Memory B cell (primary cell): Measurements from ENCODE around the gene MB21D2.
A peak's percentile ranks its signal among the peaks of the same experiment; 100 is the strongest.
"Not testable (repeated sequence)": the region's sequence is repeated elsewhere in the genome, so short reads cannot be mapped to it uniquely, and the experiment has no call there.

Source experiments
- ATAC-seq: fragments of 150-1000 bp; cut with Tn5 transposase; 2 replicates; pipeline ENCODE4 v1.10.0; 2021; ENCODE audit warnings: low read depth, mild to moderate bottlenecking, moderate library complexity
- DNase-seq, 2 donors: peaks; one replicate each; pipeline ENCODE4 v3.0.0; 2022; ENCODE audit warnings: low spot score in 2 of 2
- H3K27ac Mint-ChIP-seq: one replicate; pipeline ENCODE4 v1.8.0; 2022; ENCODE audit warnings: mild to moderate bottlenecking, moderate library complexity, mixed read lengths
- H3K27me3 Mint-ChIP-seq: one replicate; pipeline ENCODE4 v1.8.0; 2022; ENCODE audit warnings: mixed read lengths
- H3K36me3 Mint-ChIP-seq: one replicate; pipeline ENCODE4 v1.8.0; 2022; ENCODE audit warnings: mild to moderate bottlenecking, mixed read lengths
- H3K4me1 Mint-ChIP-seq: one replicate; pipeline ENCODE4 v1.8.0; 2022; ENCODE audit warnings: mixed read lengths
- H3K4me3 Mint-ChIP-seq: one replicate; pipeline ENCODE4 v1.8.0; 2022; ENCODE audit warnings: mild to moderate bottlenecking, moderate library complexity, mixed read lengths
- H3K9me3 Mint-ChIP-seq: one replicate; pipeline ENCODE4 v1.8.0; 2022; ENCODE audit warnings: mixed read lengths

The MB21D2 gene

DNA sequence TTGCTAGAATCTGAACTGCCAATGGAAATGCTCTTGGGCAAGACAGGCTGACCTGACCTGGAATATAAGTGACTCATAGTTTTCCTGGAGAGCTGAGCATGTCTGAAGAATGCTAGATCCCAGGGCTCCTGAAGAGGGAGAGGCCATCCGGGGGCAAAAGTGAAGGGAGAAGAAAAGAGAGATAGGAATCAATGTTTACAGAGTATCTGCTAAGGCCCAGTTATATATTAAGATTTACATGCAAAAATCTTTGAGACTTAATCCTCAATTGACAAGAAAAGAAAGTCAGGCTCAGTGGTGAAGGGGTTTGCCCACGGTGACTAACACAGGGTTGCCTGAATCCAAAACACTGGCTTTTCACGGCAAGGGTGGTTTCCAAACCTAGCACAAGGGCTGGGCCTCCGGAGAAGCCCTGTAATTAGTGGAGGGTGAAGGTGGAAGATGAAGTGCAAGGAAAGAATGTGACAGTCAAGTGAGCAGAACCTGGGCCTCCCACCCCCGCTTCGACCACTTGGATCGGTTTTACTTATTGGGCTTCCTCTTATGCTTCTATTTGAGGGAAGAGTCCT lies 98.6 kb downstream of the MB21D2 start:
- Mint-ChIP-seq H3K27ac (peak overlapping the region; percentile 49), H3K9me3 (no peaks in the 10 kb centered on the region), H3K27me3 (no peaks in the 10 kb centered on the region), H3K36me3 (no peaks in the 10 kb centered on the region), H3K4me1 (peaks cover 5% of the 10 kb centered on the region), H3K4me3 (no peak overlapping the region)
- ATAC-seq (peak; percentile 76), DNase-seq (no peak)

- DNase-seq (no peak), ATAC-seq (no peak)
- Mint-ChIP-seq H3K27me3 (no peaks in the 10 kb centered on the region), H3K27ac (peak overlapping the region; percentile 29), H3K4me1 (peaks cover 5% of the 10 kb centered on the region), H3K9me3 (no peaks in the 10 kb centered on the region), H3K36me3 (no peaks in the 10 kb centered on the region), H3K4me3 (no peak overlapping the region)
Measured at GRCh38 chr3:192818126-192818525, 99.5 kb downstream of the MB21D2 start.

- no peak for DNase-seq
- ATAC-seq: no peak
- Mint-ChIP-seq H3K4me3 (no peak overlapping the region), H3K27ac (no peak overlapping the region), H3K27me3 (no peaks in the 10 kb centered on the region), H3K36me3 (no peaks in the 10 kb centered on the region), H3K9me3 (no peaks in the 10 kb centered on the region), H3K4me1 (peaks cover 5% of the 10 kb centered on the region)
Measured at GRCh38 chr3:192817506-192817905, 100.2 kb downstream of the MB21D2 start.

DNA sequence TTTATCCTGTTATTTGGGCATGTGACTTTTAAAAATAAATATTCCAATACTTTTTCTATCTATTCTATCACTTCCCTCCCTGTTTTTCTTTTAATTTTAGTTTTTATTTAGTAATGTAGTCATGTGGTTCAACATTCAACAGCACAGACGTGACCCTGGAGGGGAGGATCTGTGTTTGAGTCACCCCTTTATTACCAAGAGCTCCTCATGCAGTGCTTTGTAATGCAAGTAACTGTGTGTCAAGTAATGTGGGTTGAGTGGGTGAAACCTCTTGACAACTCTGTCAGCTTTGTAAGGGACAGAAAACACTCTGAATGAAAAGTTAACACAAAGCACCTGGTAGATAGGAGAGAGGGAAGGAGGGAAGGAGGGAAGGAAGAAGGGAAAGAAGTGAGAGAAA lies 100.6 kb downstream of the MB21D2 start:
- no peaks in the 10 kb centered on the region for H3K27me3 Mint-ChIP-seq
- DNase-seq: no peak
- ATAC-seq: no peak
- H3K27ac Mint-ChIP-seq: no peak overlapping the region
- H3K9me3 Mint-ChIP-seq: no peaks in the 10 kb centered on the region
- no peak overlapping the region for H3K4me3 Mint-ChIP-seq
- H3K36me3 Mint-ChIP-seq: no peaks in the 10 kb centered on the region
- H3K4me1 Mint-ChIP-seq: peaks cover 5% of the 10 kb centered on the region

DNA sequence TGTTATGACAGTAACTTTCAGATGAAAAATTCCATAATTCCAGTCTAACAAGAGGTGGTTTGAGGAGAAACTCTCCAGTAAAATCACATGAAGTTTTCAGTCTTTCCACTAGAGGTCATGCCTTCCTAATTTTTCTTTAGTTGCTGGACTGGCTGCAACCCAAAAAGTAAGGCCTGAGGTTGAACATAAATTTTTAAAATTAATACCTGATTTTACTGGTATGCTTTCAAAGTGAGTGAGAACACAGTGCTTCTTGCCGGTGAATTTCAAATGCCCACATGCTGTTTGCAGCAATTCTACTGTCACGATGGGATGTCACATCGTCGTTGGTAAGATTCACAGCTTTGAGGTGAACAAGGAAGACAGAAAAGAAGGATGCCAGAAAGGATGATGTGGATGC lies 101.3 kb downstream of the MB21D2 start:
- Mint-ChIP-seq H3K4me3 (no peak overlapping the region), H3K27ac (no peak overlapping the region), H3K4me1 (peaks cover 5% of the 10 kb centered on the region), H3K27me3 (no peaks in the 10 kb centered on the region), H3K36me3 (no peaks in the 10 kb centered on the region), H3K9me3 (no peaks in the 10 kb centered on the region)
- ATAC-seq (peak; percentile 34), DNase-seq (peak in 1 of 2 donors; percentile 35)

DNA sequence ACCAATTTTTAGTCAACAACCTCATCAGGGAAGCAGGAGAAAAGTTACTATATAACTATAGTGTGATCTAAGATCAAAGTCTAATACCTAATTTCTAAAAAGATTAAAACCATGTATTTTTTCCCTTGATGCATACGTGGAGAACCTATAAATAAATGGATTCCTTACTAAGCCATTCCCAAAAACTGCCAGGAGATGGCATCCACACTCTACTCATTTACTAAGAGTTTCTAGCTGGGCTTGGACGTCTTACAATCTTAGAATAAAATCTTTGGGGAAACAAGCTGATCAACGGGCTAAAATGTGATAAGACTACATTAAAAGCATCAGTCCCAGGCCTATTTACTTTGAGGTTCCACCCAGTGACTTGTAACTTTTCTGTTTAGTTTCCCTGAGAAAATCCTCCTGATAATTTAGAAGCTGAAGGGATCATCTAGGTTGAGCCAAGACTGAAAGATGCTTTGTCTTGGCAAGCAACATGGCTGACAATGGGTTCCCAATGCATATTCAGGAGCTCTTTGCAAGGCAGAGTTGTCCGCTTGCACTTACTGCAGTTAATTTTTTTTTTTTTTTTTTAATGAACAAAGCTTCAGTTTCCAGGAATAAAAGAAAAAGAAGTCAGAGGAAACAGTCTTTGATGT lies 104.8 kb downstream of the MB21D2 start:
- Mint-ChIP-seq H3K27me3 (no peaks in the 10 kb centered on the region), H3K9me3 (no peaks in the 10 kb centered on the region), H3K27ac (no peak overlapping the region), H3K4me3 (no peak overlapping the region), H3K4me1 (peaks cover 3% of the 10 kb centered on the region), H3K36me3 (no peaks in the 10 kb centered on the region)
- ATAC-seq (no peak), DNase-seq (no peak)

GRCh38 chr3:192805711-192806110 lies 111.9 kb downstream of the MB21D2 start:
- H3K4me3 Mint-ChIP-seq: no peak overlapping the region
- ATAC-seq: no peak
- no peaks in the 10 kb centered on the region for H3K36me3 Mint-ChIP-seq
- DNase-seq: no peak
- H3K27me3 Mint-ChIP-seq: no peaks in the 10 kb centered on the region
- H3K4me1 Mint-ChIP-seq: peaks cover 6% of the 10 kb centered on the region
- H3K9me3 Mint-ChIP-seq: no peaks in the 10 kb centered on the region
- H3K27ac Mint-ChIP-seq: no peak overlapping the region

DNA sequence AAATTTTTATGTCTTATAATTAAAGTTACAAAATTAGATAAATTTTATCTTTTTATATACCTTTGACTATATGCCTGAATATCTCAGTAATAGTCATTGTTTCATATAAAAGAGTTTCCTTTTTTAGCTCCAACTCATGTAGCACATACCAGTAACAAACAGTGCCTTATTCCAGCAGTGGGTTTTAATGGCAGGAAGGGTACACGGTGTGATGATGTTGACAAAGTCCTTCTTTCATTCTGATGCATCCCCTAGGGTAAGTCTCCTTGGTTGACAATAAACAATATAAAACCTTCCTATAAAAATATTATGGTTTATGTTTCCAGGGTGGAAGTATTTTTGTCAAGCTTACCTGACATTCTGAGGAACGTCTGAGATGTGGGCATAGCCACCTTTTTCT lies 113.2 kb downstream of the MB21D2 start:
- DNase-seq (no peak), ATAC-seq (no peak)
- no peak overlapping the region for H3K4me3 Mint-ChIP-seq
- H3K27ac Mint-ChIP-seq: no peak overlapping the region
- H3K4me1 Mint-ChIP-seq: peaks cover 6% of the 10 kb centered on the region
- H3K27me3 Mint-ChIP-seq: no peaks in the 10 kb centered on the region
- H3K36me3 Mint-ChIP-seq: no peaks in the 10 kb centered on the region
- H3K9me3 Mint-ChIP-seq: no peaks in the 10 kb centered on the region

- Mint-ChIP-seq H3K4me1 (peaks cover 6% of the 10 kb centered on the region), H3K36me3 (peaks cover 4% of the 10 kb centered on the region), H3K4me3 (no peak overlapping the region), H3K9me3 (no peaks in the 10 kb centered on the region), H3K27ac (no peak overlapping the region), H3K27me3 (no peaks in the 10 kb centered on the region)
- DNase-seq: peak in 1 of 2 donors; percentile 14
- ATAC-seq: peak; percentile 35
Measured at GRCh38 chr3:192802957-192803899, 114.4 kb downstream of the MB21D2 start.

- no peaks in the 10 kb centered on the region for H3K4me1 Mint-ChIP-seq
- no peaks in the 10 kb centered on the region for H3K27me3 Mint-ChIP-seq
- H3K36me3 Mint-ChIP-seq: peaks cover 5% of the 10 kb centered on the region
- H3K27ac Mint-ChIP-seq: no peak overlapping the region
- H3K4me3 Mint-ChIP-seq: no peak overlapping the region
- no peak for DNase-seq
- ATAC-seq: no peak
- no peaks in the 10 kb centered on the region for H3K9me3 Mint-ChIP-seq
Measured at GRCh38 chr3:192801985-192802384, 115.7 kb downstream of the MB21D2 start.

GRCh38 chr3:192799721-192800120 lies 117.9 kb downstream of the MB21D2 start:
- Mint-ChIP-seq H3K36me3 (peaks cover 7% of the 10 kb centered on the region), H3K9me3 (no peaks in the 10 kb centered on the region), H3K4me3 (no peak overlapping the region), H3K27me3 (no peaks in the 10 kb centered on the region), H3K4me1 (no peaks in the 10 kb centered on the region), H3K27ac (no peak overlapping the region)
- DNase-seq (no peak), ATAC-seq (no peak)

- Mint-ChIP-seq H3K4me3 (no peak overlapping the region), H3K27me3 (peaks cover 4% of the 10 kb centered on the region), H3K36me3 (peaks cover 7% of the 10 kb centered on the region), H3K4me1 (no peaks in the 10 kb centered on the region), H3K27ac (no peak overlapping the region), H3K9me3 (no peaks in the 10 kb centered on the region)
- ATAC-seq (no peak), DNase-seq (no peak)
Measured at GRCh38 chr3:192795021-192795420, 122.6 kb downstream of the MB21D2 start.

DNA sequence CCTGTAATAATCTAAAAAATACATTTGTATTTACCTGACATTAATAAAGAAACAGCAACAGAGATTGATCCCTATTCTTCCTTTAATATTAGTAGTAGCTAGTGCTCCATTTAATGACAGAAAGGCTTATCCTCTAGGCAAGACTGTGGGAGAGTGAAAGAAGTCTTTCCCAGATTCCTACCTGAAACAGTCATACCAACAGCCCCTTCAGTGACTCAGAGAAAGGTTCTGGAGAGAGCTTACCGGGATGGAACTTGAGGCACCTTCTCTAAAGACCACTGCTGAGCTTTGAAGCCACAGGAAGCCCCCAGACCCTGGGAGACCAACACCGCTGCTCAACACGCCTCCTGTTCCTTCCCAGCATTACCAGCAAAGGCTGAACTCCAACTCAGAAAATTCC lies 123.4 kb downstream of the MB21D2 start:
- DNase-seq: no peak
- Mint-ChIP-seq H3K36me3 (peaks cover 6% of the 10 kb centered on the region), H3K9me3 (no peaks in the 10 kb centered on the region), H3K27ac (no peak overlapping the region), H3K4me1 (no peaks in the 10 kb centered on the region), H3K27me3 (peaks cover 4% of the 10 kb centered on the region), H3K4me3 (no peak overlapping the region)
- no peak for ATAC-seq

DNA sequence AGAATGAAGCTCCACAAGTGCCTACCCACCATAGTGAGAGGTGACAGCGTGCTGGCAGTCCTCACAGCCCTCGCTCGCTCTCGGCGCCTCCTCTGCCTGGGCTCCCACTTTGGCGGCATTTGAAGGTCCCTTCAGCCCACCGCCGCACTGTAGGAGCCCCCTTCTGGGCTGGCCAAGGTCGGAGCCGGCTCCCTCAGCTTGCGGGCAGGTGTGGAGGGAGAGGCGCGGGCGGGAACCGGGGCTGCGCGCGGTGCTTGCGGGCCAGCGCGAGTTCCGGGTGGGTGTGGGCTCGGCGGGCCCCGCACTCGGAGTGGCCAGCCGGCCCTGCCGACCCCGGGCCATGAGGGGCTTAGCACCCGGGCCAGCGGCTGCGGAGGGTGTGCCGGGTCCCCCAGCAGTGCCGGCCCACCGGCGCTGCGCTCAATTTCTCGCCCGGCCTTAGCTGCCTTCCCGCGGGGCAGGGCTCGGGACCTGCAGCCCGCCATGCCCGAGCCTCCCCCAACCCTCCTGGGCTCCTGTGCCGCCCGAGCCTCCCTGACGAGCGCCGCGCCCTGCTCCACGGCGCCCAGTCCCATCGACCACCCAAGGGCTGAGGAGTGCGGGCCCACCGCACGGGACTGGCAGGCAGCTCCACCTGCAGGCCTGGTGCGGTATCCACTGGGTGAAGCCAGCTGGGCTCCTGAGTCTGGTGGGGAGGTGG lies 128.7 kb downstream of the MB21D2 start:
- not testable (repeated sequence) for H3K9me3 Mint-ChIP-seq, H3K4me1 Mint-ChIP-seq, H3K27me3 Mint-ChIP-seq, DNase-seq, H3K27ac Mint-ChIP-seq, H3K4me3 Mint-ChIP-seq, ATAC-seq, H3K36me3 Mint-ChIP-seq
